ENCODE measurements around the gene INSYN2B. TPM values are rescaled to one million over a fixed set of nuclear protein-coding genes. Genes with fewer than 3 reads are reported as not detected.

The INSYN2B gene
- total and polyA plus RNA-seq, 2 donors (not counting 1 experiment from before 2014, with no cell fraction given): not detected

GRCh38 chr5:170025853-170026252 lies 45.6 kb upstream of the INSYN2B start:
- Histone ChIP-seq H3K9ac (ENCODE audit: low read length) (no peak overlapping the region), H3K27me3 (replicated peaks in 1 of 4; ENCODE audit: control extremely low read depth in 1 of 4, control insufficient read depth in 3 of 4, insufficient read depth in 4 of 4, low read length in 3 of 4) (no peaks in the 10 kb centered on the region), H3K4me3 (ENCODE audit: control extremely low read depth in 1 of 5, extremely low read depth in 1 of 5, insufficient read depth in 1 of 5, low read depth in 2 of 5, low read length in 4 of 5) (no peak overlapping the region), H3K79me2 (ENCODE audit: control insufficient read depth, insufficient read depth, low read length) (no peaks in the 10 kb centered on the region), H4K20me1 (ENCODE audit: control insufficient read depth, insufficient read depth, low read length, poor library complexity, severe bottlenecking) (no peaks in the 10 kb centered on the region), H3K4me2 (replicated peaks; ENCODE audit: low read depth, low read length, poor library complexity, severe bottlenecking) (no peak overlapping the region), H3K27ac (ENCODE audit: low read length in 2 of 2) (no peak overlapping the region), H2AFZ (ENCODE audit: insufficient read depth, low read depth, low read length, poor library complexity, severe bottlenecking) (no peak overlapping the region), H3K4me1 (ENCODE audit: control insufficient read depth in 2 of 2, insufficient read depth in 2 of 2, low read length in 2 of 2) (no peaks in the 10 kb centered on the region), H3K9me3 (ENCODE audit: control extremely low read depth in 1 of 3, control insufficient read depth in 2 of 3, insufficient read depth in 1 of 3, low read length in 2 of 3) (no peaks in the 10 kb centered on the region), H3K36me3 (replicated peaks in 1 of 2; ENCODE audit: control extremely low read depth in 1 of 2, control insufficient read depth in 1 of 2, extremely low read depth in 1 of 2, insufficient read depth in 2 of 2, low read length in 1 of 2) (peaks cover 3 to 86% of the 10 kb centered on the region in 2 experiments)
- Mint-ChIP-seq H3K4me1 (no peaks in the 10 kb centered on the region), H3K4me3 (no peak overlapping the region), H3K9me3 (ENCODE audit: insufficient read depth) (no peaks in the 10 kb centered on the region), H3K27ac (no peak overlapping the region), H3K27me3 (no peaks in the 10 kb centered on the region)
- intact Hi-C loops (cut with micrococcal nuclease): no loop called here
- ChIA-PET CTCF (no interaction called here), POLR2A (no interaction called here)
- ATAC-seq (ENCODE audit: low read depth): no peak
- no peak for DNase-seq
- 99% methylated on average over 7 of the region's 8 CpGs for WGBS (ENCODE audit: insufficient coverage)
- TF ChIP-seq EZH2 (IDR thresholded peaks at IDR 0.05; ENCODE audit: borderline replicate concordance, insufficient read depth, low read depth, low read length, poor library complexity, severe bottlenecking): no peak
- no peak for TF ChIP-seq CTCF (IDR thresholded peaks at IDR 0.05)

GRCh38 chr5:170021506-170021905 lies 41.2 kb upstream of the INSYN2B start:
- no peak overlapping the region for H3K9ac ChIP-seq (ENCODE audit: low read length)
- H3K9me3 ChIP-seq (ENCODE audit: control extremely low read depth in 1 of 3, control insufficient read depth in 2 of 3, insufficient read depth in 1 of 3, low read length in 2 of 3): no peaks in the 10 kb centered on the region
- H2AFZ ChIP-seq (ENCODE audit: insufficient read depth, low read depth, low read length, poor library complexity, severe bottlenecking): no peak overlapping the region
- no peaks in the 10 kb centered on the region for H3K4me1 ChIP-seq (ENCODE audit: control insufficient read depth in 2 of 2, insufficient read depth in 2 of 2, low read length in 2 of 2)
- Mint-ChIP-seq H3K4me3 (no peak overlapping the region), H3K4me1 (no peaks in the 10 kb centered on the region), H3K9me3 (ENCODE audit: insufficient read depth) (no peaks in the 10 kb centered on the region), H3K27me3 (no peaks in the 10 kb centered on the region), H3K27ac (no peak overlapping the region)
- CTCF ChIA-PET: no interaction called here
- no peaks in the 10 kb centered on the region for H4K20me1 ChIP-seq (ENCODE audit: control insufficient read depth, insufficient read depth, low read length, poor library complexity, severe bottlenecking)
- H3K27me3 ChIP-seq (replicated peaks in 1 of 4; ENCODE audit: control extremely low read depth in 1 of 4, control insufficient read depth in 3 of 4, insufficient read depth in 4 of 4, low read length in 3 of 4): no peaks in the 10 kb centered on the region
- H3K4me3 ChIP-seq (ENCODE audit: control extremely low read depth in 1 of 5, extremely low read depth in 1 of 5, insufficient read depth in 1 of 5, low read depth in 2 of 5, low read length in 4 of 5): no peak overlapping the region
- ATAC-seq (ENCODE audit: low read depth) (no peak), DNase-seq (no peak)
- H3K36me3 ChIP-seq (replicated peaks in 1 of 2; ENCODE audit: control extremely low read depth in 1 of 2, control insufficient read depth in 1 of 2, extremely low read depth in 1 of 2, insufficient read depth in 2 of 2, low read length in 1 of 2): peaks cover 5 to 82% of the 10 kb centered on the region in 2 experiments
- TF ChIP-seq EZH2 (IDR thresholded peaks at IDR 0.05; ENCODE audit: borderline replicate concordance, insufficient read depth, low read depth, low read length, poor library complexity, severe bottlenecking) (no peak), CTCF (IDR thresholded peaks at IDR 0.05) (no peak)
- no peaks in the 10 kb centered on the region for H3K79me2 ChIP-seq (ENCODE audit: control insufficient read depth, insufficient read depth, low read length)
- no peak overlapping the region for H3K4me2 ChIP-seq (replicated peaks; ENCODE audit: low read depth, low read length, poor library complexity, severe bottlenecking)
- intact Hi-C loops (cut with micrococcal nuclease): no loop called here
- H3K27ac ChIP-seq (ENCODE audit: low read length in 2 of 2): no peak overlapping the region
- 99% methylated on average over 6 of the region's 8 CpGs for WGBS (ENCODE audit: insufficient coverage)
- POLR2A ChIA-PET: no interaction called here

All from B cell (primary cell).